ENCODE measurements around the gene PTPRN2.
"Not testable (repeated sequence)": the region's sequence is repeated elsewhere in the genome, so short reads cannot be mapped to it uniquely, and the experiment has no call there.

PTPRN2 gene

GRCh38 chr7:158262284-158263109, 325.1 kb downstream of the PTPRN2 start:
- in situ Hi-C loops (cut with HindIII; ENCODE audit: low sequenced_read_pairs): no loop called here

GRCh38 chr7:158261362-158262235, 326.0 kb downstream of the PTPRN2 start:
- in situ Hi-C loops (cut with HindIII; ENCODE audit: low sequenced_read_pairs): no loop called here

- in situ Hi-C loops (cut with HindIII; ENCODE audit: low sequenced_read_pairs): no loop called here
Measured at GRCh38 chr7:158260567-158261361, 326.9 kb downstream of the PTPRN2 start.

- in situ Hi-C loops (cut with HindIII; ENCODE audit: low sequenced_read_pairs): no loop called here
Measured at GRCh38 chr7:158259671-158260418, 327.8 kb downstream of the PTPRN2 start.

GRCh38 chr7:158259141-158259540, 328.5 kb downstream of the PTPRN2 start:
- in situ Hi-C loops (cut with HindIII; ENCODE audit: low sequenced_read_pairs): no loop called here

DNA sequence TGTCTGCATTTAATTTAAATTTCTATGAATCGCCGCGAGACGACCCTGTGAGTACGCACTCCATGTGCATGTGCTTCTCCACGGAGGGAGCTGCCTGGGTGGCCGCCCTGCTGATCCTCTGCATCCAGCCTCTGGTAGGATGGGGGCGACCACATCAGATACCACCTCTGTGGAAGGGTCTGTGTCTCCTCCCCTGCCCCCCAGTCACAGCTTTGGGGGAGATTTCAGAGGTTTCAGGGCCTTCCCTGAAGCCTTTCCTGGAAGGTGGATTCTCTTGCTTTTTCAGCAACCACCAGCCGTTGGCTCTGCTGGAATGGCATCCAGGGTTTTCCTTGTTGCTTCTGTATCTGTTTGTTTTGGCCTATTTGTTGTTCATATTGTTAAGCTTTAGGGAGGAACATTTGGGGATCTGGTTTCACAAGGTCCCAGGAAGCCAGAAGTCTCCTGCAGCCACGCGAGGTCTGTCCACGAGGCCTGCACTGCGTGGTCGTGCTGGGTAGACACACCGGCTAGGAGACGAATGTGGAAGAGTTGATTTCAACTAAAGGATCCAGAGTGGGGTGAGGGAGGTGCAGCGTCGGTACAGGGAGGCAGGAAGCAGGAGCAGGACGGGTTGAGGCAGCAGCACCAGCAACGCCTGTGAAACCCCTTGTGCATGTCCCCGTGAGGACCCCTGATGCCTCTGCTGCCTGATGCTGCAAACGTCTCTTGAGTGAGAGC, 329.1 kb downstream of the PTPRN2 start:
- in situ Hi-C loops (cut with HindIII; ENCODE audit: low sequenced_read_pairs): no loop called here

DNA sequence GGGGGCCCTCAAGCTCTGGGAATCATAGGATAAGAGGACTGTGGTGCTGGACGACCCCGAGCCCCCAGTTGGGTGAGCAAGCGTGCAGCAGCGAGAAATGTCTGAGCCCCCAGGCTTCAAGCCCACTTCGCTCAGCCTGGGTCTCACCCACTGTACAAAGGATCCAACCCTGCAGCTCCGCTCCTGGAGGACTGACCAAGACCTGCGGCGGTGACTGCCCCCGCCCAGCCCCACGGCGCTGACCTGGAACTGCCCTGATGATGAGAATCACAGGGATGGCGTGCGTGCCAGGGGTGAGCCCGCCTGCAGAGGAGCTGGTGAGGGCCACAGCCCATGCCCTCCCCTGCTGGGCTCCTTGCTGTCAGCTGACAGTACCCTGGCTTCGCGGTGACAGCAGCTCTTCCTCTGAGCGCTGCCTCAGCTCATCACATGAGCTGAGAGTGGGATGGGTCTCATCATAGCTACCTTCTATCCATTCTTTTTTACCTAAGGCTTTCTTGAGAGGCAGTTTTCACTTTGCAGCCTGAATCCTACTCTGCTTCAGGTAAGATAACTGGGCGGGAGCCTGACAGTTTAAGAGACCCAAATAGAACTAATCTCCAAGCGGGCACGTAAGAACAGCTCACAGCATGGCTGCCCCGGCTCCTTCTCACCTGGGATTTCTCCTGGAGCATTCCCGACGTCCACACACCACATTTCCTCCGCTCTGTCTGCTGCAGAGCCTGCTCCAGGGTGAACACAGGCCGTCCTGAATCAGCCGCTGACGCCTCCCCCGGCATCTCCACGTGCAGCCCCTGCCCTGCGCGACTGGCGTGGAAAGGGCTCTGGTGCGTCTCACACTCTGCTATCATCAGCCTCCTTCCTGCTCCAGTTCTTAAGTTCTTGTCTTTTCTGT, 329.9 kb downstream of the PTPRN2 start:
- in situ Hi-C loops (cut with HindIII; ENCODE audit: low sequenced_read_pairs): no loop called here

DNA sequence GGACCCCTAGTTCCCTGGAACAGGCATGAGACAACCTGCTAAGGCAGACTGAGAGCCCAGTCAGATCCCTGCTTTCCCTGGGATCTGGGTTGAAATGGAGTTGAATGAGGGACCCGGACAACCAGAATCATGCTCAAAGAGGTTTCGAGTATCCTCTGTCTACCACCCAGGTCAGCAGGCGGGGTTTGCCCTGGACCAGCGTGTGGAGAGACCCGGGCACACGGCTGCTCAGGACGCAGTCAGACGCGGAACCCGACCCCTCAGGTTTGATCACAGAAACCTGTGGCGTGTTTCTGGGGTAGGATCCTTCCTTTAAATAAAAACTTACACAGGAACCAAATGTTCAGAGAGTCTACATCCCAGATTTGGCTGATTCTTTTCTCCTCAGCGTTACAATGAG, 330.6 kb downstream of the PTPRN2 start:
- in situ Hi-C loops (cut with HindIII; ENCODE audit: low sequenced_read_pairs): no loop called here

DNA sequence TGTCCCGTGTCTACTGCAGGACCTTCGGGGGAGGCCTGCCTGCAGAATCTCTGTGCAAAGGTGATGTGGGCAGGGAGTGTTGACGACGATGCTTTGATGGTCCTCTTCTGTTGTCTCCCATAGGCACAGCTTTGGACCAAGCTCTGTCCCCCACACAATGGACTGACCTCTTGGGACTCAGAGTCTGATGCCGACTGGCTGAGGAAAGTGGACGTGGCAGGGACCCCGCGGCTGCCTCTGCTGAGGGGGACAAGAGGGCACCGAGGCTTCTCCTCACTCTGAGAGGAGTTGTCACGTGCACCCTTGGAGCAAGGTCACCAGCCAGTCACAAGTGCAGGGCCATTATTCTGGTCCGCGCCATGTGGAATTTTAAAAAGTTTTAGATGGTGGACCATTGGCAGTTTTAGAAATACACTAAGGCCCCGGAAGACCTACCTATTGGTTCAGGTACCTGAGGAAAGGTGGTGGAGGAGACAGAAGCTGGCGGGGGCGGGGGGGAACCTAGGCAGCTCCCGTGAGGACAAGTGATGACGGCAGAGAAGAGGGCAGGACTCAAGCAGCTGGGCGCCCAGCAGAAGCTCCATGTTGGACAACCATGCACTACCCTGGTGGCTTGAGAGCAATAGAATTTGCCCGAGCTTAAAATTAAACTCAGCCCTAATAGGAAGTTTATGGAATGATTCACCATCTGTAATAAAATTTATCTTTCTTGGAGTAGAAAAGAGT, 331.4 kb downstream of the PTPRN2 start:
- in situ Hi-C loops (cut with HindIII; ENCODE audit: low sequenced_read_pairs): no loop called here

GRCh38 chr7:158255558-158255957, 332.1 kb downstream of the PTPRN2 start:
- in situ Hi-C loops (cut with HindIII; ENCODE audit: low sequenced_read_pairs): no loop called here

- in situ Hi-C loops (cut with HindIII; ENCODE audit: low sequenced_read_pairs): no loop called here
Measured at GRCh38 chr7:158255156-158255555, 332.5 kb downstream of the PTPRN2 start.

DNA sequence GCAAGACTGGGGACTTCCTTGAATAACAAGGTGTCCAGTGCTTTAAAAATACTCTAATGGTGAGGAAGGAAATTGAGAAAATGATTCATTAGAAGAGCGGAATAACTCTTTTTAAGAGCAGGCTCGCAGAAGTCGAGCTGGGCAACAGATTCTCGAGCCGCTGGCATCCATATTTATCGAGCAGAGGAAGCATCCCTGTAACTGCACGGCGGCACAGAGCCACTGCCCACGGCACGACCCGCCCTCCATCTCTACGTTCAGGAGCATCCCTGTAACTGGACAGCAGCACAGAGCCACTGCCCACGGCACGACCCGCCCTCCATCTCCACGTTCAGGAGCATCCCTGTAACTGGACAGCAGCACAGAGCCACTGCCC, 334.0 kb downstream of the PTPRN2 start:
- in situ Hi-C loops (cut with HindIII; ENCODE audit: low sequenced_read_pairs): not testable (repeated sequence)

DNA sequence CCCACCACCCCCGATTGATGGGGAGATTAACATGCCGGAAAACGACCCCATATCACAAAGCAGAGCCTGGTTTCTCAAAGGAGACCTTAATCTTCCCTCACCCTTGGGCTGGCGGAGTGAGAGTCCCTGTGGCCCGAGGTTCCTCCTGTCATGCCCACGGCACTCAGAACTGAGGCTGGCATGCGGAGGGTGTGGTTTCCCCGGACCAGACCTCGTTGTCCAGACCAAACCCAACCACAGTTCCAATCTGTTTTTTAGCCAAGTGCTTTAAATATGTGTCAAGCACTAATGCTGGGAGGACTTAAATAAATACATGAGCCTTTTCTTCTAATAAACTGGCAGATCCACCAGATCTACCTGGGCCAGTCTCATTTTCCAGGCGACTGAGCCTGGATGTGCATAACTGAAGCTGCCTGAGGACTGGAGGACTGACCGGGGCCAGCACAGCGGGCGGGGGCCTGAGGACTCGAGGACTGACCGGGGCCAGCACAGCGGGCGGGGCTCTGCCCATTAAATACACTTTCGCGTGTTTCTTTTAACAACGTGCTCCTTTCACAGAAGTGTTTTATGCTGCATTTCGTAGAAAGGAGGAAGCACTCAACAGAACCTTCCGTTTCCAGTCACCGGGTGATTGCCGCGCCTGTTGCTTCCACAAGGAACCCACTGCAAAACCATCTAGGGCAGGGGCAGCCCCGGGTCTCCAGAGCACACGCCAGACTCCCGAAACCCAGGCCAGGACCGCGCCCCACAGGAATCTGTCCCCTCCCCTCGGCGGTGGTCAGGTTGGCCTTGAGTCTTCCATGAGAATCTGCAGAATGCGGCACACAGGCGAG, 334.6 kb downstream of the PTPRN2 start:
- in situ Hi-C loops (cut with HindIII; ENCODE audit: low sequenced_read_pairs): no loop called here

GRCh38 chr7:158252081-158252836, 335.4 kb downstream of the PTPRN2 start:
- in situ Hi-C loops (cut with HindIII; ENCODE audit: low sequenced_read_pairs): no loop called here

DNA sequence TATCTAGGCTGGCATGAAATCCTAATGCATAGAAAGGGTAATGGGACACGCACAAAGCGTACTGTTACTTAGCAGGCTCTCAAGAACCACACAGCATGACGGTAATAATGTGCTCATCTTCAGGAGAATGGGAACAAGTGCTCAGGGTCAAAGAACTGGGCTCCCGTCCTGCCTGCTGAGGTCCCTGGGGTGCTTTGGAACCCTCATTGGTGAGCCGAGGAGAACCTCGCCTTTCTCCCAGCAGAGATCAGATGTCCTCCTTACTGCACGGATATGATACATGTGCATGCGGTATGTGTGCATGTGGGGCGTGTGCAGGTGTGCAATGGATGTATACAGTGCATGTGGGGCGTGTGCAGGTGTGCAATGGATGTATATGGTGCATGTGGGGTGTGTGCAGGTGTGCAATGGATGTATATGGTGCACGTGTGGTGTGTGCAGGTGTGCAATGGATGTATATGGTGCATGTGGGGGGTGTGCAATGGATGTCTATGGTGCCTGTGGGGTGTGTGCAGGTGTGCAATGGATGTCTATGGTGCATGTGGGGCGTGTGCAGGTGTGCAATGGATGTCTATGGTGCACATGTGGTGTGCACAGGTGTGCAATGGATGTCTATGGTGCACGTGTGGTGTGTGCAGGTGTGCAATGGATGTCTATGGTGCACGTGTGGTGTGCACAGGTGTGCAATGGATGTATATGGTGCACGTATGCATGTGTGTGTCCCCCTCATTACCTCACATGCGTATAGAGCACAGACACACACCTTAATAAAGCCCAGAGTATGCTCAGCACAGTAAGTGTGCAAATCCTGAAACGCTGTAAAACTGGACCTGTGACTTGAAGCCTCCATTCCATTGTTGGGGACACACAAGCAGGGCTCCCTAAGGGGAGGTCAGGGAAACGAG, 336.3 kb downstream of the PTPRN2 start:
- in situ Hi-C loops (cut with HindIII; ENCODE audit: low sequenced_read_pairs): no loop called here

DNA sequence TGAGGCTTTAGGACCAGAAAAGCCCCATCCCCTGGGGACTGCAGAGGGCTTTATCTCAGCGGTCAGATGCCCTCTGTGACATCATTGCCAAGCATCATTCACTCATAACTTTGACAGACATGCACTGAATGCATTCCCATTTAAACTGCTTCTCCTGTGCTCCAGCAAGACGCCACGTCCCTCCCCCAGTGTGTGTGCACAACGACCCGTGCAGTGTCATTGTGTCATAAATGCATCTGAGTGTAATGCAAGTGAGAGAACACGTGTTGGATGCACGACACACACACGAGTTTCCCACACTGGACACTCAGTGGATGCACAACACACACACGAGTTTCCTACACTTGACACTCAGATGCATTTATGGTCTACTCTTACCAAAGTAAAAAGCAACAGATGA, 337.9 kb downstream of the PTPRN2 start:
- in situ Hi-C loops (cut with HindIII; ENCODE audit: low sequenced_read_pairs): loop anchor here (10.0 kb wide), 1 partner anchor 45 kb away; no protein-coding TSS in a partner anchor
